ENCODE measurements around the gene C1orf159. TPM values are rescaled to one million over a fixed set of nuclear protein-coding genes. Genes with fewer than 3 reads are reported as not detected.

The C1orf159 gene
- total RNA-seq, 1 experiment from 2014 or later, result 32.4 TPM

GRCh38 chr1:1045129-1045528 is 70.8 kb downstream of the C1orf159 start:
- H3K36me3 Mint-ChIP-seq (ENCODE audit: insufficient read depth, unreplicated experiment), result peaks cover 58% of the 10 kb centered on the region
- H3K4me1 Mint-ChIP-seq (ENCODE audit: low read depth, unreplicated experiment), result no peaks in the 10 kb centered on the region
- CTCF ChIA-PET, result interaction anchor here (0.7 kb wide), 1 partner anchor 51 kb away, joined by 3 read pairs; no protein-coding TSS in a partner anchor
- intact Hi-C loops (cut with micrococcal nuclease; ENCODE audit: unreplicated experiment), result no loop called here
- BruUV-seq (replicated peaks), result no TSS peak
- H3K4me3 Mint-ChIP-seq (ENCODE audit: low read depth, unreplicated experiment), result no peak overlapping the region
- DNase-seq, result no peak
- H3K27me3 Mint-ChIP-seq (ENCODE audit: unreplicated experiment), result no peaks in the 10 kb centered on the region
- no peaks in the 10 kb centered on the region for H3K9me3 Mint-ChIP-seq (ENCODE audit: low read depth, unreplicated experiment)
- no peak for TF ChIP-seq CTCF (IDR thresholded peaks at IDR 0.05; ENCODE audit: unreplicated experiment)
- no peak overlapping the region for H3K27ac Mint-ChIP-seq (ENCODE audit: unreplicated experiment)

GRCh38 chr1:1044455-1045078 is 71.3 kb downstream of the C1orf159 start:
- Mint-ChIP-seq H3K36me3 (ENCODE audit: insufficient read depth, unreplicated experiment) (peaks cover 63% of the 10 kb centered on the region), H3K9me3 (ENCODE audit: low read depth, unreplicated experiment) (no peaks in the 10 kb centered on the region), H3K4me3 (ENCODE audit: low read depth, unreplicated experiment) (no peak overlapping the region), H3K27ac (ENCODE audit: unreplicated experiment) (no peak overlapping the region), H3K4me1 (ENCODE audit: low read depth, unreplicated experiment) (no peaks in the 10 kb centered on the region), H3K27me3 (ENCODE audit: unreplicated experiment) (no peaks in the 10 kb centered on the region)
- CTCF ChIA-PET, result interaction anchor here (0.7 kb wide), 1 partner anchor 50 kb away, joined by 3 read pairs; no protein-coding TSS in a partner anchor
- intact Hi-C loops (cut with micrococcal nuclease; ENCODE audit: unreplicated experiment), result no loop called here
- no TSS peak for BruUV-seq (replicated peaks)
- DNase-seq, result no peak
- no peak for TF ChIP-seq CTCF (IDR thresholded peaks at IDR 0.05; ENCODE audit: unreplicated experiment)

- Mint-ChIP-seq H3K9me3 (ENCODE audit: low read depth, unreplicated experiment) (no peaks in the 10 kb centered on the region), H3K27ac (ENCODE audit: unreplicated experiment) (no peak overlapping the region), H3K4me1 (ENCODE audit: low read depth, unreplicated experiment) (no peaks in the 10 kb centered on the region), H3K36me3 (ENCODE audit: insufficient read depth, unreplicated experiment) (peaks cover 64% of the 10 kb centered on the region), H3K4me3 (ENCODE audit: low read depth, unreplicated experiment) (no peak overlapping the region), H3K27me3 (ENCODE audit: unreplicated experiment) (no peaks in the 10 kb centered on the region)
- no TSS peak for BruUV-seq (replicated peaks)
- CTCF ChIA-PET, result no interaction called here
- TF ChIP-seq CTCF (IDR thresholded peaks at IDR 0.05; ENCODE audit: unreplicated experiment), result no peak
- intact Hi-C loops (cut with micrococcal nuclease; ENCODE audit: unreplicated experiment), result no loop called here
- DNase-seq, result no peak
These were observed 72.0 kb downstream of the C1orf159 start for GRCh38 chr1:1043921-1044320.

GRCh38 chr1:1043411-1043810 is 72.5 kb downstream of the C1orf159 start:
- Mint-ChIP-seq H3K27me3 (ENCODE audit: unreplicated experiment) (no peaks in the 10 kb centered on the region), H3K4me3 (ENCODE audit: low read depth, unreplicated experiment) (no peak overlapping the region), H3K9me3 (ENCODE audit: low read depth, unreplicated experiment) (no peaks in the 10 kb centered on the region), H3K4me1 (ENCODE audit: low read depth, unreplicated experiment) (no peaks in the 10 kb centered on the region), H3K36me3 (ENCODE audit: insufficient read depth, unreplicated experiment) (peaks cover 69% of the 10 kb centered on the region), H3K27ac (ENCODE audit: unreplicated experiment) (no peak overlapping the region)
- BruUV-seq (replicated peaks), result no TSS peak
- DNase-seq, result no peak
- no peak for TF ChIP-seq CTCF (IDR thresholded peaks at IDR 0.05; ENCODE audit: unreplicated experiment)
- intact Hi-C loops (cut with micrococcal nuclease; ENCODE audit: unreplicated experiment), result no loop called here
- CTCF ChIA-PET, result no interaction called here

Data from Calu3 (cell line).